ENCODE data around the gene QPRT.
"Not testable (repeated sequence)": the region's sequence is repeated elsewhere in the genome, so short reads cannot be mapped to it uniquely, and the experiment has no call there.

Gene QPRT

DNA sequence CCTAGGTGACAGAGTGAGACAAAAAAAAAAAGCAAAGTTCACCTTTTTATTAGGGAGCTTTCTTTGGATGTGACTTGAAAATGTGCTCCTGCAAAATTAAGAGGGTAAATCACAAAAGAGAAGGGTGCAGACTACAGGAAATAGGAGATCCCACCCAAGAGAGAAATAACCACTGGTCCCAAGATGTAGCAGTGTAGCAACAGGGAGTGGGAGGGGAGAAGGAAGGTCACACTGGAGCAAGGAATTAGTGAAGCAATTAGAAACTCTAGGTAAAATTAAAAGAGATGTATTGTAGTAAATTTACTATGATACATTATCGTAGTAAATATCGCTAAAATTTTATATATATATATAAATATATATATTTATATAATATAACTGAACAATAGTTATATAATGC is 28.2 kb upstream of the QPRT start (continued):
- TF ChIP-seq, protein P1, sequence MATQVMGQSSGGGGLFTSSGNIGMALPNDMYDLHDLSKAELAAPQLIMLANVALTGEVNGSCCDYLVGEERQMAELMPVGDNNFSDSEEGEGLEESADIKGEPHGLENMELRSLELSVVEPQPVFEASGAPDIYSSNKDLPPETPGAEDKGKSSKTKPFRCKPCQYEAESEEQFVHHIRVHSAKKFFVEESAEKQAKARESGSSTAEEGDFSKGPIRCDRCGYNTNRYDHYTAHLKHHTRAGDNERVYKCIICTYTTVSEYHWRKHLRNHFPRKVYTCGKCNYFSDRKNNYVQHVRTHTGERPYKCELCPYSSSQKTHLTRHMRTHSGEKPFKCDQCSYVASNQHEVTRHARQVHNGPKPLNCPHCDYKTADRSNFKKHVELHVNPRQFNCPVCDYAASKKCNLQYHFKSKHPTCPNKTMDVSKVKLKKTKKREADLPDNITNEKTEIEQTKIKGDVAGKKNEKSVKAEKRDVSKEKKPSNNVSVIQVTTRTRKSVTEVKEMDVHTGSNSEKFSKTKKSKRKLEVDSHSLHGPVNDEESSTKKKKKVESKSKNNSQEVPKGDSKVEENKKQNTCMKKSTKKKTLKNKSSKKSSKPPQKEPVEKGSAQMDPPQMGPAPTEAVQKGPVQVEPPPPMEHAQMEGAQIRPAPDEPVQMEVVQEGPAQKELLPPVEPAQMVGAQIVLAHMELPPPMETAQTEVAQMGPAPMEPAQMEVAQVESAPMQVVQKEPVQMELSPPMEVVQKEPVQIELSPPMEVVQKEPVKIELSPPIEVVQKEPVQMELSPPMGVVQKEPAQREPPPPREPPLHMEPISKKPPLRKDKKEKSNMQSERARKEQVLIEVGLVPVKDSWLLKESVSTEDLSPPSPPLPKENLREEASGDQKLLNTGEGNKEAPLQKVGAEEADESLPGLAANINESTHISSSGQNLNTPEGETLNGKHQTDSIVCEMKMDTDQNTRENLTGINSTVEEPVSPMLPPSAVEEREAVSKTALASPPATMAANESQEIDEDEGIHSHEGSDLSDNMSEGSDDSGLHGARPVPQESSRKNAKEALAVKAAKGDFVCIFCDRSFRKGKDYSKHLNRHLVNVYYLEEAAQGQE (tag by site-specific recombination; IDR thresholded peaks at IDR 0.05), result no peak
- TF ChIP-seq ZNF214 (tag by site-specific recombination; IDR thresholded peaks at IDR 0.05; ENCODE audit: borderline replicate concordance), result no peak

DNA sequence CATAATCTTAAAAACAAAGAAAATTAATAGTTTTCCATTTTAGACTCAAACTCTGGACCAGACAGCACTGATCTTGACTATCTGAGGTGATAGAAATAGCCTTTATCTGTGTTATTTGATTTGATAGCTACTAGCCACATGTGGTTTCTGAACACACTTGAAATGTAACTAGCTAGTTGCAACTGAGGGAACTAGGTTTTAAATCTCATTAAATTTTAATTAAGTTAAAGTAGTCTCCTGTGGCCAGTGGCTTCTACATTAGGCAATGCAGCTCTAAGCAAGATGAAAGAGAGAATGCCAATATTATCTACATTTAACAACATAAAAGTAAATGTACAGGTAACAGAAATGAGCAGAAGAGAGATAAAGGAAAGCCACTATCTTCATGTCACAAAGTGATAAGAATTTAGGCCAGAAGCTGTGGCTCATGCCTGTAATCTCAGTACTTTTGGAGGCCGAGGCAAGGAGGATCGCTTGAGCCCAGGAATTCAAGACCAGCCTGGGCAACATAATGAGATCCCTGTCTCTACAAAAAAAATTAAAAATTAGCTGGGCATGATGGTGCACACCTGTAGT is 27.1 kb upstream of the QPRT start:
- H3K9me3 ChIP-seq (ENCODE audit: control insufficient read depth, insufficient read depth, low read depth, low read length), result no peaks in the 10 kb centered on the region
- no peak for TF ChIP-seq ZNF621 (tag by site-specific recombination; IDR thresholded peaks at IDR 0.05)
- no peak for TF ChIP-seq ZNF600 (tag by site-specific recombination; IDR thresholded peaks at IDR 0.05)
- TF ChIP-seq, protein P2, sequence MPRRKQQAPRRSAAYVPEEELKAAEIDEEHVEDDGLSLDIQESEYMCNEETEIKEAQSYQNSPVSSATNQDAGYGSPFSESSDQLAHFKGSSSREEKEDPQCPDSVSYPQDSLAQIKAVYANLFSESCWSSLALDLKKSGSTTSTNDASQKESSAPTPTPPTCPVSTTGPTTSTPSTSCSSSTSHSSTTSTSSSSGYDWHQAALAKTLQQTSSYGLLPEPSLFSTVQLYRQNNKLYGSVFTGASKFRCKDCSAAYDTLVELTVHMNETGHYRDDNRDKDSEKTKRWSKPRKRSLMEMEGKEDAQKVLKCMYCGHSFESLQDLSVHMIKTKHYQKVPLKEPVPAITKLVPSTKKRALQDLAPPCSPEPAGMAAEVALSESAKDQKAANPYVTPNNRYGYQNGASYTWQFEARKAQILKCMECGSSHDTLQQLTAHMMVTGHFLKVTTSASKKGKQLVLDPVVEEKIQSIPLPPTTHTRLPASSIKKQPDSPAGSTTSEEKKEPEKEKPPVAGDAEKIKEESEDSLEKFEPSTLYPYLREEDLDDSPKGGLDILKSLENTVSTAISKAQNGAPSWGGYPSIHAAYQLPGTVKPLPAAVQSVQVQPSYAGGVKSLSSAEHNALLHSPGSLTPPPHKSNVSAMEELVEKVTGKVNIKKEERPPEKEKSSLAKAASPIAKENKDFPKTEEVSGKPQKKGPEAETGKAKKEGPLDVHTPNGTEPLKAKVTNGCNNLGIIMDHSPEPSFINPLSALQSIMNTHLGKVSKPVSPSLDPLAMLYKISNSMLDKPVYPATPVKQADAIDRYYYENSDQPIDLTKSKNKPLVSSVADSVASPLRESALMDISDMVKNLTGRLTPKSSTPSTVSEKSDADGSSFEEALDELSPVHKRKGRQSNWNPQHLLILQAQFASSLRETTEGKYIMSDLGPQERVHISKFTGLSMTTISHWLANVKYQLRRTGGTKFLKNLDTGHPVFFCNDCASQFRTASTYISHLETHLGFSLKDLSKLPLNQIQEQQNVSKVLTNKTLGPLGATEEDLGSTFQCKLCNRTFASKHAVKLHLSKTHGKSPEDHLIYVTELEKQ (tag by site-specific recombination; IDR thresholded peaks at IDR 0.05; ENCODE audit: borderline replicate concordance), result no peak
- TF ChIP-seq ZNF138 (tag by site-specific recombination; IDR thresholded peaks at IDR 0.05; ENCODE audit: borderline replicate concordance), result no peak
- TF ChIP-seq ZNF558 (tag by site-specific recombination; IDR thresholded peaks at IDR 0.05), result no peak
- H3K4me3 ChIP-seq (ENCODE audit: low read depth, low read length), result no peak overlapping the region
- H3K36me3 ChIP-seq (ENCODE audit: control insufficient read depth in 2 of 2, insufficient read depth in 1 of 2, low read length in 2 of 2), result no peaks in the 10 kb centered on the region
- no peaks in the 10 kb centered on the region for H3K4me1 ChIP-seq (ENCODE audit: control insufficient read depth, insufficient read depth, low read length)
- CTCF ChIA-PET, result no interaction called here
- no peak overlapping the region for H3K27ac ChIP-seq (ENCODE audit: extremely low read depth, low read depth, low read length)
- POLR2A ChIA-PET, result no interaction called here

DNA sequence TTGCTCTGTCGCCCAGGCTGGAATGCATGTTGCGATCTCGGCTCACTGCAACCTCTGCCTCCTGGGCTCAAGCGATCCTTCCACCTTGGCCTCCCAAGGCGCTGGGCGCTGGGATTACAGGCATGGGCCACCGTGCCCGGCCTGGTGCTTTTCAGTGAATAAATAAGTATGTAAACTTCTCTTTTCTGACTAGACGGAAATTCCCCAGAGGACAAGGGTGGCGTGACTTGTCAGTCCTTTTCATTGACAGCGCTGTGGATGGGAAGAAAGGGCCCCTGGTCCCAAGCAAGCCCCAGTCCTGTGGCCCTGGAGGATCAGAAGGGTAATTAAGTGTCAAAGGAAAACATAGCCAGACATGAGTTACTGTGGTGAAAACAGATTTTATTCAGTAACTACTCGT is 25.5 kb upstream of the QPRT start:
- POLR2A ChIA-PET, result interaction anchor here (0.7 kb wide), 1 partner anchor 643 kb away, joined by 4 read pairs; no protein-coding TSS in a partner anchor
- Histone ChIP-seq H3K27ac (ENCODE audit: extremely low read depth, low read depth, low read length) (no peak overlapping the region), H3K9me3 (ENCODE audit: control insufficient read depth, insufficient read depth, low read depth, low read length) (no peaks in the 10 kb centered on the region), H3K4me3 (ENCODE audit: low read depth, low read length) (no peak overlapping the region), H3K36me3 (ENCODE audit: control insufficient read depth in 2 of 2, insufficient read depth in 1 of 2, low read length in 2 of 2) (no peaks in the 10 kb centered on the region), H3K4me1 (ENCODE audit: control insufficient read depth, insufficient read depth, low read length) (no peaks in the 10 kb centered on the region)
- CTCF ChIA-PET, result interaction anchor here (0.7 kb wide), 1 partner anchor 22 kb away, joined by 4 read pairs; no protein-coding TSS in a partner anchor
- TF ChIP-seq ZNF549 (tag by site-specific recombination; IDR thresholded peaks at IDR 0.05) (no peak), ZNF626 (tag by site-specific recombination; IDR thresholded peaks at IDR 0.05) (no peak), MYNN (tag by site-specific recombination; IDR thresholded peaks at IDR 0.05; ENCODE audit: borderline replicate concordance) (no peak), ZNF416 (tag by site-specific recombination; IDR thresholded peaks at IDR 0.05) (no peak), YY2 (tag by site-specific recombination; IDR thresholded peaks at IDR 0.05) (no peak)
- TF ChIP-seq, protein P3, sequence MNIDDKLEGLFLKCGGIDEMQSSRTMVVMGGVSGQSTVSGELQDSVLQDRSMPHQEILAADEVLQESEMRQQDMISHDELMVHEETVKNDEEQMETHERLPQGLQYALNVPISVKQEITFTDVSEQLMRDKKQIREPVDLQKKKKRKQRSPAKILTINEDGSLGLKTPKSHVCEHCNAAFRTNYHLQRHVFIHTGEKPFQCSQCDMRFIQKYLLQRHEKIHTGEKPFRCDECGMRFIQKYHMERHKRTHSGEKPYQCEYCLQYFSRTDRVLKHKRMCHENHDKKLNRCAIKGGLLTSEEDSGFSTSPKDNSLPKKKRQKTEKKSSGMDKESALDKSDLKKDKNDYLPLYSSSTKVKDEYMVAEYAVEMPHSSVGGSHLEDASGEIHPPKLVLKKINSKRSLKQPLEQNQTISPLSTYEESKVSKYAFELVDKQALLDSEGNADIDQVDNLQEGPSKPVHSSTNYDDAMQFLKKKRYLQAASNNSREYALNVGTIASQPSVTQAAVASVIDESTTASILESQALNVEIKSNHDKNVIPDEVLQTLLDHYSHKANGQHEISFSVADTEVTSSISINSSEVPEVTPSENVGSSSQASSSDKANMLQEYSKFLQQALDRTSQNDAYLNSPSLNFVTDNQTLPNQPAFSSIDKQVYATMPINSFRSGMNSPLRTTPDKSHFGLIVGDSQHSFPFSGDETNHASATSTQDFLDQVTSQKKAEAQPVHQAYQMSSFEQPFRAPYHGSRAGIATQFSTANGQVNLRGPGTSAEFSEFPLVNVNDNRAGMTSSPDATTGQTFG (tag by site-specific recombination; IDR thresholded peaks at IDR 0.05; ENCODE audit: borderline replicate concordance), result no peak
- TF ChIP-seq, protein P4, sequence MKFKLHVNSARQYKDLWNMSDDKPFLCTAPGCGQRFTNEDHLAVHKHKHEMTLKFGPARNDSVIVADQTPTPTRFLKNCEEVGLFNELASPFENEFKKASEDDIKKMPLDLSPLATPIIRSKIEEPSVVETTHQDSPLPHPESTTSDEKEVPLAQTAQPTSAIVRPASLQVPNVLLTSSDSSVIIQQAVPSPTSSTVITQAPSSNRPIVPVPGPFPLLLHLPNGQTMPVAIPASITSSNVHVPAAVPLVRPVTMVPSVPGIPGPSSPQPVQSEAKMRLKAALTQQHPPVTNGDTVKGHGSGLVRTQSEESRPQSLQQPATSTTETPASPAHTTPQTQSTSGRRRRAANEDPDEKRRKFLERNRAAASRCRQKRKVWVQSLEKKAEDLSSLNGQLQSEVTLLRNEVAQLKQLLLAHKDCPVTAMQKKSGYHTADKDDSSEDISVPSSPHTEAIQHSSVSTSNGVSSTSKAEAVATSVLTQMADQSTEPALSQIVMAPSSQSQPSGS (tag by site-specific recombination; IDR thresholded peaks at IDR 0.05; ENCODE audit: low read depth), result no peak

DNA sequence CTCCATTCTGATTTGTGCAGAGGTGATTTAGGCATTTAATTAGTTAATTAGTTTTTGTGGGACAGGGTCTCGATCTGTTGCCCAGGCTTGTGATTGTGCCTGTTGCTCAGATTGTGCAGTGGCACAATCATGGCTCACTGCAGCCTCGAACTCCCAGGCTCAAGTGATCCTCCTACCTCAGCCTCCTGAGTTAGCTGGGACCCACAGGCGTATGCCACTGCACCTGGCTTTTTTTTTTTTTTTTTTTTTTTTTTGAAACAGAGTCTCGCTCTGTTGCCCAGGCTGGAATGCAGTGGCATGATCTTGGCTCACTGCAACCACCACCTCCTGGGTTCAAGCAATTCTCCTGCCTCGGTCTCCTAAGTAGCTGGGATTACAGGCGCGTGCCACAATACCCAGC is 25.1 kb upstream of the QPRT start:
- H3K4me3 ChIP-seq (ENCODE audit: low read depth, low read length); POLR2A ChIA-PET; H3K27ac ChIP-seq (ENCODE audit: extremely low read depth, low read depth, low read length); H3K4me1 ChIP-seq (ENCODE audit: control insufficient read depth, insufficient read depth, low read length); H3K36me3 ChIP-seq (ENCODE audit: control insufficient read depth in 2 of 2, insufficient read depth in 1 of 2, low read length in 2 of 2); CTCF ChIA-PET; H3K9me3 ChIP-seq (ENCODE audit: control insufficient read depth, insufficient read depth, low read depth, low read length): not testable (repeated sequence)
